ENCODE results near the gene ZNF526. TPM values are rescaled to one million over a fixed set of nuclear protein-coding genes. Genes with fewer than 3 reads are reported as not detected.
A peak's percentile ranks its signal among the peaks of the same experiment; 100 is the strongest.

Gene ZNF526
- total RNA-seq, 3 donors from 2014 or later = 4.0 to 6.9 (median 6.0) TPM

GRCh38 chr19:42177686-42178019, 42.5 kb upstream of the ZNF526 start:
- H3K27ac ChIP-seq = no peak overlapping the region
- intact Hi-C loops (cut with DNase I; ENCODE audit: low total_unique reads) = no loop called here
- peaks cover 0 to 6% of the 10 kb centered on the region in 2 donors for H3K4me1 ChIP-seq
- H3K9me3 ChIP-seq = no peaks in the 10 kb centered on the region
- no peak overlapping the region for H3K4me3 ChIP-seq
- no peak for DNase-seq (ENCODE audit: low spot score in 2 of 2)
- TF ChIP-seq POLR2A (IDR thresholded peaks at IDR 0.05) (no peak), POLR2AphosphoS5 (IDR thresholded peaks at IDR 0.05) (no peak), CTCF (IDR thresholded peaks at IDR 0.05) (no peak)
- H3K27me3 ChIP-seq = peaks cover 2 to 69% of the 10 kb centered on the region in 2 donors
- no peaks in the 10 kb centered on the region for H3K36me3 ChIP-seq

- Histone ChIP-seq H3K4me1 (peaks cover 0 to 6% of the 10 kb centered on the region in 2 donors), H3K27me3 (peaks cover 2 to 68% of the 10 kb centered on the region in 2 donors), H3K9me3 (no peaks in the 10 kb centered on the region), H3K27ac (no peak overlapping the region), H3K36me3 (no peaks in the 10 kb centered on the region), H3K4me3 (no peak overlapping the region)
- no peak for TF ChIP-seq CTCF (IDR thresholded peaks at IDR 0.05)
- TF ChIP-seq POLR2A (IDR thresholded peaks at IDR 0.05) = no peak
- no peak for TF ChIP-seq POLR2AphosphoS5 (IDR thresholded peaks at IDR 0.05)
- intact Hi-C loops (cut with DNase I; ENCODE audit: low total_unique reads) = no loop called here
- no peak for DNase-seq (ENCODE audit: low spot score in 2 of 2)
Observed at GRCh38 chr19:42178791-42179674, 41.1 kb upstream of the ZNF526 start.

- peak; percentile 44 to 68 for DNase-seq (ENCODE audit: low spot score in 2 of 2)
- H3K4me3 ChIP-seq = no peak overlapping the region
- no peak overlapping the region for H3K27ac ChIP-seq
- TF ChIP-seq CTCF (IDR thresholded peaks at IDR 0.05) (peak; percentile 78 to 86 (median 79)), POLR2AphosphoS5 (IDR thresholded peaks at IDR 0.05) (no peak), POLR2A (IDR thresholded peaks at IDR 0.05) (no peak)
- H3K27me3 ChIP-seq = peaks cover 0 to 30% of the 10 kb centered on the region in 2 donors
- H3K4me1 ChIP-seq = no peaks in the 10 kb centered on the region
- intact Hi-C loops (cut with DNase I; ENCODE audit: low total_unique reads) = no loop called here
- no peaks in the 10 kb centered on the region for H3K9me3 ChIP-seq
- H3K36me3 ChIP-seq = no peaks in the 10 kb centered on the region
Observed at GRCh38 chr19:42184401-42184861, 35.7 kb upstream of the ZNF526 start.

- H3K9me3 ChIP-seq = no peaks in the 10 kb centered on the region
- H3K27me3 ChIP-seq = peaks cover 0 to 22% of the 10 kb centered on the region in 2 donors
- intact Hi-C loops (cut with DNase I; ENCODE audit: low total_unique reads) = no loop called here
- no peak for DNase-seq (ENCODE audit: low spot score in 2 of 2)
- H3K36me3 ChIP-seq = no peaks in the 10 kb centered on the region
- no peaks in the 10 kb centered on the region for H3K4me1 ChIP-seq
- TF ChIP-seq POLR2AphosphoS5 (IDR thresholded peaks at IDR 0.05) (no peak), CTCF (IDR thresholded peaks at IDR 0.05) (no peak), POLR2A (IDR thresholded peaks at IDR 0.05) (no peak)
- H3K27ac ChIP-seq = no peak overlapping the region
- H3K4me3 ChIP-seq = no peak overlapping the region
Observed at GRCh38 chr19:42185277-42185676, 34.8 kb upstream of the ZNF526 start.

- Histone ChIP-seq H3K27me3 (no peaks in the 10 kb centered on the region), H3K4me3 (no peak overlapping the region), H3K4me1 (no peaks in the 10 kb centered on the region), H3K9me3 (peaks cover 0 to 5% of the 10 kb centered on the region in 2 donors), H3K27ac (no peak overlapping the region), H3K36me3 (no peaks in the 10 kb centered on the region)
- intact Hi-C loops (cut with DNase I; ENCODE audit: low total_unique reads) = no loop called here
- TF ChIP-seq POLR2AphosphoS5 (IDR thresholded peaks at IDR 0.05) = no peak
- TF ChIP-seq POLR2A (IDR thresholded peaks at IDR 0.05) = no peak
- no peak for TF ChIP-seq CTCF (IDR thresholded peaks at IDR 0.05)
- DNase-seq (ENCODE audit: low spot score in 2 of 2) = no peak
Observed at GRCh38 chr19:42188665-42189064, 31.4 kb upstream of the ZNF526 start.
